Lung (tissue), 12 donors: ENCODE results near the gene SCCPDH. TPM values are rescaled to one million over a fixed set of nuclear protein-coding genes. Genes with fewer than 3 reads are reported as not detected.

ENCODE experiments used
- ATAC-seq: fragments of 200-7000 bp; cut with Tn5 transposase; one replicate; pipeline ENCODE4 v1.9.1; 2020; ENCODE audit warnings: moderate number of reproducible peaks; ENCODE audit not compliant: insufficient read depth, low FRiP score
- DNase-seq, 3 donors: peaks; one replicate each; pipeline ENCODE4 v3.0.0-alpha.2; 2013 to 2017
- H3K27ac ChIP-seq, 2 donors: one replicate each; pipeline ENCODE4 v1.5.1; 2013; ENCODE audit warnings: mild to moderate bottlenecking in 2 of 2, moderate library complexity in 2 of 2, control low read depth in 1 of 2, inconsistent platforms in 1 of 2, low read depth in 1 of 2, low read length in 1 of 2
- H3K27me3 ChIP-seq, 3 donors: one replicate each; pipeline ENCODE4 v1.5.1; 2013; ENCODE audit warnings: low read length in 2 of 3; ENCODE audit not compliant: control insufficient read depth in 3 of 3, insufficient read depth in 3 of 3
- H3K36me3 ChIP-seq, 4 donors: one replicate each; pipeline ENCODE4 v1.5.1; 2013; ENCODE audit warnings: low read length in 4 of 4, mild to moderate bottlenecking in 1 of 4, moderate library complexity in 1 of 4; ENCODE audit not compliant: control insufficient read depth in 4 of 4, insufficient read depth in 4 of 4
- H3K4me1 ChIP-seq, 5 donors: one replicate each; pipeline ENCODE4 v1.5.1; 2013; ENCODE audit warnings: low read length in 5 of 5, mild to moderate bottlenecking in 2 of 5, moderate library complexity in 1 of 5; ENCODE audit not compliant: control insufficient read depth in 5 of 5, insufficient read depth in 5 of 5
- H3K4me3 ChIP-seq: one replicate; pipeline ENCODE4 v1.5.1; 2013; ENCODE audit warnings: mild to moderate bottlenecking, control low read depth, moderate library complexity
- H3K9ac ChIP-seq, 2 donors: one replicate each; pipeline ENCODE4 v1.5.1; 2013; ENCODE audit warnings: low read length in 2 of 2, control low read depth in 1 of 2; ENCODE audit not compliant: insufficient read depth in 1 of 2
- H3K9me3 ChIP-seq, 4 donors: one replicate each; pipeline ENCODE4 v1.5.1; 2013; ENCODE audit warnings: low read length in 3 of 4, mild to moderate bottlenecking in 1 of 4, moderate library complexity in 1 of 4; ENCODE audit not compliant: control insufficient read depth in 4 of 4, insufficient read depth in 3 of 4
- CTCF ChIP-seq: IDR thresholded peaks from 2 replicates; pipeline ENCODE4 v1.5.1; 2012; ENCODE audit warnings: mild to moderate bottlenecking; ENCODE audit errors: control extremely low read depth, extremely low read depth
- WGBS, 2 donors: extraction: QIAGEN DNeasy Blood & Tissue Kit; methylation state at CpG; one replicate each; pipeline ENCODE4 v1.1.7; 2013; 5-methylcytosine and 5-hydroxymethylcytosine counted together
- polyA plus RNA-seq, 2 donors: library from polyadenylated mRNA; stranded (reverse); fragments of 200-250 nt; gene quantifications; one replicate each; pipeline ENCODE4 v1.2.1, GENCODE V29; 2013
- total RNA-seq, 2 donors: library from RNA; depleted of rRNA in 1 of 2; stranded (reverse); fragments of >200 nt in 1 of 2; gene quantifications; one replicate each; pipeline ENCODE4 v1.2.1, GENCODE V29; 2014 to 2021
- donor health status: control.
- donor health status: control.
- donor health status: Bipolar disorder and iron deficiency.
- donor health status: healthy.
- donor health status: DM: yes; HTN: yes; CAD: no.

SCCPDH gene
- total and polyA plus RNA-seq, 4 donors: 14.2 to 34.0 (median 24.8) TPM

- peak overlapping the region in 1 of 2 donors; percentile 22 for H3K27ac ChIP-seq
- H3K9me3 ChIP-seq: no peaks in the 10 kb centered on the region
- DNase-seq (peak; percentile 61 to 73 (median 65)), ATAC-seq (no peak)
- H3K4me1 ChIP-seq: peaks cover 0 to 4% (median 0%) of the 10 kb centered on the region in 5 donors
- TF ChIP-seq CTCF: no peak
- H3K27me3 ChIP-seq: no peaks in the 10 kb centered on the region
- 76 to 84% methylated on average over 15 of the region's 15 CpGs for WGBS, 2 donors
- H3K36me3 ChIP-seq: no peaks in the 10 kb centered on the region
- no peak overlapping the region for H3K4me3 ChIP-seq
- no peak overlapping the region for H3K9ac ChIP-seq
These were observed 42.0 kb upstream of the SCCPDH start for GRCh38 chr1:246681900-246682895.

- H3K9ac ChIP-seq: no peak overlapping the region
- peaks cover 0 to 4% (median 0%) of the 10 kb centered on the region in 5 donors for H3K4me1 ChIP-seq
- no peaks in the 10 kb centered on the region for H3K27me3 ChIP-seq
- H3K27ac ChIP-seq: no peak overlapping the region
- no peak overlapping the region for H3K4me3 ChIP-seq
- H3K36me3 ChIP-seq: no peaks in the 10 kb centered on the region
- ATAC-seq: no peak
- no peaks in the 10 kb centered on the region for H3K9me3 ChIP-seq
- DNase-seq: no peak
- 95% methylated on average over 9 of the region's 9 CpGs for WGBS, 2 donors
- no peak for TF ChIP-seq CTCF
These were observed 40.7 kb upstream of the SCCPDH start for GRCh38 chr1:246683521-246683920.

- ATAC-seq: no peak
- no peak overlapping the region for H3K27ac ChIP-seq
- no peaks in the 10 kb centered on the region for H3K9me3 ChIP-seq
- H3K9ac ChIP-seq: no peak overlapping the region
- no peaks in the 10 kb centered on the region for H3K27me3 ChIP-seq
- WGBS, 2 donors: 80 to 87% methylated on average over 14 of the region's 14 CpGs
- H3K4me3 ChIP-seq: no peak overlapping the region
- no peaks in the 10 kb centered on the region for H3K36me3 ChIP-seq
- DNase-seq: no peak
- TF ChIP-seq CTCF: no peak
- peaks cover 0 to 2% (median 0%) of the 10 kb centered on the region in 5 donors for H3K4me1 ChIP-seq
These were observed 37.2 kb upstream of the SCCPDH start for GRCh38 chr1:246687002-246687401.
